Mononuclear cell (primary cell): ENCODE results near the gene POU5F1. TPM values are rescaled to one million over a fixed set of nuclear protein-coding genes. Genes with fewer than 3 reads are reported as not detected.
"Not testable (repeated sequence)": the region's sequence is repeated elsewhere in the genome, so short reads cannot be mapped to it uniquely, and the experiment has no call there.

Source experiments
- H3K27me3 ChIP-seq: 2 replicates; pipeline ENCODE4 v1.6.0; 2011; ENCODE audit warnings: low read length, control low read depth; ENCODE audit not compliant: insufficient read depth
- H3K4me1 ChIP-seq: 2 replicates; pipeline ENCODE4 v1.5.1; 2011; ENCODE audit warnings: mild to moderate bottlenecking, low read length, control low read depth; ENCODE audit not compliant: insufficient read depth
- H3K4me3 ChIP-seq: 2 replicates; pipeline ENCODE4 v1.5.1; 2011; ENCODE audit warnings: mild to moderate bottlenecking, low read length, moderate library complexity
- H3K9me3 ChIP-seq: 2 replicates; pipeline ENCODE4 v1.5.1; 2011; ENCODE audit warnings: low read depth, mild to moderate bottlenecking, control low read depth, low read length
- total RNA-seq: library from RNA; depleted of rRNA; stranded (reverse); fragments of >200 nt; gene quantifications from one replicate; pipeline ENCODE4 v1.2.3, GENCODE V29; 2012

Gene POU5F1
- total RNA-seq, 1 donor, result not detected

DNA sequence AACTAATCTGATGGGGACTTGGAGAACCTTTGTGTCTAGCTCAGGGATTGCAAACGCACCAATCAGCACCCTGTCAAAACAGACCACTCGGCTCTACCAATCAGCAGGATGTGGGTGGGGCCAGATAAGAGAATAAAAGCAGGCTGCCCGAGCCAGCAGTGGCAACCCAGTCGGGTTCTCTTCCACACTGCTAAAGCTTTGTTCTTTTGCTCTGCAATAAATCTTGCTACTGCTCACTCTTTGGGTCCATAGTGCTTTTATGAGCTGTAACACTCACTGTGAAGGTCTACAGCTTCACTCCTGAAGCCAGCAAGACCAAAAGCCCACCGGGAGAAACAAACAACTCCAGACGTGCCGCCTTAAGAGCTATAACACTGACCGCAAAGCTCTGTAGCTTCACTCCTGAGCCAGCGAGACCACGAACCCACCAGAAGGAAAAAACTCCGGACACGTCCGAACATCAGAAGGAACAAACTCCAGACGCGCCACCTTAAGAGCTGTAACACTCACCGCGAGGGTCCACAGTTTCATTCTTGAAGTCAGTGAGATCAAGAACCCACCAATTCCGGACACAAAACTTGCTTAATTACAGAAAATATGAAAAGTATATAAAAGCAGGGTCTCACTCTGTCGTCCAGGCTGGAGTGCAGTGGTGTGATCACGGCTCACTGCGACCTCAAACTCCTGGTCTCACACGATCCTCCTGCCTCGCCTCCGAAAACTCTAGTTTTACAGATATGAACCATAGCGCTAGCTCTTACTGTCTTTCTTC lies 26.0 kb upstream of the POU5F1 start:
- H3K9me3 ChIP-seq, H3K27me3 ChIP-seq: not testable (repeated sequence)
- peaks cover 51% of the 10 kb centered on the region for H3K4me1 ChIP-seq
- peak overlapping the region; percentile 98 for H3K4me3 ChIP-seq

DNA sequence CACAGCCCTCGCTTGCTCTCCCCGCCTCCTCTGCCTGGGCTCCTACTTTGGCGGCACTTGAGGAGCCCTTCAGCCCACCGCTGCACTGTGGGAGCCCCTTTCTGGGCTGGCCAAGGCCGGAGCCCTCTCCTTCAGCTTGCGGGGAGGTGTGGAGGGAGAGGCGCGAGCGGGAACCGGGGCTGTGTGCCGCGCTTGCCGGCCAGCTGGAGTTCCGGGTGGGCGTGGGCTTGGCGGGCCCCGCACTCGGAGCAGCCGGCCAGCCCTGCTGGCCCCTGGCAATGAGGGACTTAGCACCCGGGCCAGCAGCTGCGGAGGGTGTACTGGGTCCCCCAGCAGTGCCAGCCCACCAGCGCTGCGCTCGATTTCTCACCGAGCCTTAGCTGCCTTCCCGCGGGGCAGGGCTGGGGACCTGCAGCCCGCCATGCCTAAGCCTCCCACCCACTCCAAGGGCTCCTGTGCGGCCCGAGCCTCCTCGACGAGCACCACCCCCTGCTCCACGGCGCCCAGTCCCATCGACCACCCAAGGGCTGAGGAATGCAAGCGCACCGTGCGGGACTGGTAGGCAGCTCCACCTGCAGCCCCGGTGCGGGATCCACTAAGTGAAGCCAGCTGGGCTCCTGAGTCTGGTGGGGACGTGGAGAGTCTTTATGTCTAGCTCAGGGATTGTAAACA lies 25.0 kb upstream of the POU5F1 start:
- peaks cover 45% of the 10 kb centered on the region for H3K4me1 ChIP-seq
- H3K9me3 ChIP-seq, H3K27me3 ChIP-seq, H3K4me3 ChIP-seq: not testable (repeated sequence)

DNA sequence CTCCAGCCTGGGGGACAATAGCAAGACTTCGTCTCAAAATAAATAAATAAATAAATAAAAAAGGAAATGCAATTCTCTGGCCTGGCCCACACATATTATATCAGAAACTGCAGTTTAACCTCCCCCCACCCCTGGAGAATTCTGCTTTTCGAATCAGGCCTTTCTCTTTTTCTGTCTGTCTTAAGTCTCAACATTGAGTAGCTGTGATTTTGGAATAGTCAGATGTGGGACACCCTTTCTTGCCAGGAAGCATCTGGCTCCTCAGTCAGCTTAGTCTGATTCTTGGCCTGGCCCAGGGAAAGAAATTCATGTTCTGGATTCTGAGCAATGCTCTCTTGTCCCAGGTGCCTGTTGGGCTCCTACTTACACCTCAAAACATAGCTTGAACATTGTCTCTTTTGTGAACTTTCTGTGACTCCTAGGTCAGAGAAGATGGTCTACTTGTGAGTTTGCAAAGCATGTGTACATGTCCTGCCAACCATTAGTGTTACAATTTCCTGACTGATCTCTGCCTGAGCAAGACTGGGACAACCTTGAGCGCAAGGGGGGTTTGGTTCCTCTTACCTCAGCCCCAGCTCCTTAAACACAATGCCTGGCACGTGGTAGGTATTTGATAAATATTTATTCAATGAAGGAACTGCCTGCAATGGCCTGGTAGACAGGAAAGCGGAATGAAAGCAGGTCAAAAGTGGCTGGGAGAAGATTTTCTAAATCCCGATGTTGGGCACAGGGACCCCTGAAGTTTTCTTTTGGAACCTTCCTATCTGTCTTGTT lies 23.8 kb upstream of the POU5F1 start:
- H3K27me3 ChIP-seq, result no peaks in the 10 kb centered on the region
- peaks cover 33% of the 10 kb centered on the region for H3K4me1 ChIP-seq
- no peak overlapping the region for H3K4me3 ChIP-seq
- no peaks in the 10 kb centered on the region for H3K9me3 ChIP-seq

DNA sequence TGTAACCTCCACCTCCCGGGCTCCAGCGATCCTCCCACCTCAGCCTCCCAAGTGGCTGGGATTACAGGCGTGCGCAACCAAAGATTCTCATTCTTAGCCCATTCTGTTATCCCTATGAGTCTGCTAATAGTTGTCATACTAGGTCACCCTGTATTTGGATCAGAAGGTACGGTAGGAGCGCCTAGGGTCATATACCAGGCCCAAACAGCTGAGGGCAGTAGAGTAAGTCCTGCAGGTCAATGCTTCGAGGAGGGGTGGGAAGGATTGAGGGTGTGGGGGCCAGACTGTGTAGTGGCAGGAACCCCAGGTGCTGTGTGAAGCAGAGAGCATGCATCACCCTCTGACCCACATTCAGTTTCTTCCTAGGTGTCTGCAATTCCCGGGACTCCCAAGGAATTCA lies 22.7 kb upstream of the POU5F1 start:
- Histone ChIP-seq H3K4me1 (peaks cover 24% of the 10 kb centered on the region), H3K4me3 (no peak overlapping the region), H3K9me3 (no peaks in the 10 kb centered on the region), H3K27me3 (no peaks in the 10 kb centered on the region)

DNA sequence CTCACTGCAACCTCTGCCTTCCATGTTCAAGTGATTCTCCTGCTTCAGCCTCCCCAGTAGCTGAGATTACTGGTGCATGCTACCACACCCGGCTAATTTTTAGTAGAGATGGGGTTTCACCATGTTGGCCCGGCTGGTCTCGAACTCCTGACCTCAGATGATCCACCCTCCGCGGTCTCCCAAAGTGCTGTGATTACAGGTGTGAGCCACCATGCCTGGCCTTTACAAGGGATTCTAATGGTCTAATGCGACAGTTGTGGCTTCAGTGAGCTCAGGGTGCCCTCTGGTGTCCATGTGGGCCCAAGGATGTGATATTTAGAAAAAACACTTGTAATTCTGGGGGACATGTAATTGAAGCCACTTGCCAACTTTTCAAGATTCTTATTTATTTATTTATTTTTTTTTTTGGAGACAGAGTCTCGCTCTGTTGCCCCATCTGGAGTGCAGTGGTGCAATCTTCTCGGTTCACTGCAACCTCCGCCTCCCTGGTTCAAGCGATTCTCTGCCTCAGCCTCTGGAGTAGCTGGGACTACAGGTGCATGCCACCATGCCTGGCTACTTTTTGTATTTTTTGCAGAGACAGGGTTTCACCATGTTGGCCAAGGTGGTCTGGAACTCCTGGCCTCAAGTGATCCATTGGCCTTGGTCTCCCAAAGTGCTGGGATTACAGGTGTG lies 22.1 kb upstream of the POU5F1 start:
- H3K4me3 ChIP-seq, H3K9me3 ChIP-seq, H3K27me3 ChIP-seq: not testable (repeated sequence)
- H3K4me1 ChIP-seq, result peaks cover 24% of the 10 kb centered on the region

DNA sequence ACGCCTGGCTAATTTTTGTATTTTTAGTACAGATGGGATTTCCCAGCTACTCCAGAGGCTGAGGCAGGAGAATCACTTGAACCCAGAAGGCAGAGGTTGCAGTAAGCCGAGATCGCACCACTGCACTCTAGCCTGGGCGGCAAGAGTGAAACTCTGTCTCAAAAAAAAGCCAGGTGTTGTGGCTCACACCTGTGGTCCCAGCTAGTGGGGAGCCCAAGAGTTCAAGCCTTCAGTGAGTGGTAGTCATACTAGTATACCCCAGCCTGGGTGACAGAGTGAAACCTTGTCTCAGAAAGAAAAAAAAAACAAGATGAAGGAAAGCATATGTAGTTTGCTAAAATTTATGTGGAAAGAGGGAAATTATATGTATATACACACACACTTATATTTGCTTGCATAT lies 20.0 kb upstream of the POU5F1 start:
- H3K4me3 ChIP-seq, result no peak overlapping the region
- no peaks in the 10 kb centered on the region for H3K9me3 ChIP-seq
- no peaks in the 10 kb centered on the region for H3K27me3 ChIP-seq
- peaks cover 10% of the 10 kb centered on the region for H3K4me1 ChIP-seq

DNA sequence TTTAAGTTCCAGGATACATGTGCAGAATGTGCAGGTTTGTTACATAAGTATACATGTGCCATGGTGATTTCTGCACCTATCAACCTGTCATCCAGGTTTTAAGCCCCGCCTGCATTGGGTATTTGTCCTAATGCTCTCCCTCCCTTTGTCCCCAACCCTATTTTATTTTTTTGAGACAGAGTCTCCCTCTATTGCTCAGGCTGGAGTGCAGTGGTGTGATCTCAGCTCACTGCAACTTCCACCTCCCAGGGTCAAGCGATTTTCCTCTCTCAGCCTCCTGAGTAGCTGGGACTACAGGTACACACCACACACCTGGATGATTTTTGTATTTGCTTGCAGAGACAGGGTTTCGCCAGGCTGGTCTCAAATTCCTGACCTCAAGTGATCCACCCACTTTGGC lies 18.7 kb upstream of the POU5F1 start:
- not testable (repeated sequence) for H3K27me3 ChIP-seq, H3K9me3 ChIP-seq, H3K4me1 ChIP-seq, H3K4me3 ChIP-seq

DNA sequence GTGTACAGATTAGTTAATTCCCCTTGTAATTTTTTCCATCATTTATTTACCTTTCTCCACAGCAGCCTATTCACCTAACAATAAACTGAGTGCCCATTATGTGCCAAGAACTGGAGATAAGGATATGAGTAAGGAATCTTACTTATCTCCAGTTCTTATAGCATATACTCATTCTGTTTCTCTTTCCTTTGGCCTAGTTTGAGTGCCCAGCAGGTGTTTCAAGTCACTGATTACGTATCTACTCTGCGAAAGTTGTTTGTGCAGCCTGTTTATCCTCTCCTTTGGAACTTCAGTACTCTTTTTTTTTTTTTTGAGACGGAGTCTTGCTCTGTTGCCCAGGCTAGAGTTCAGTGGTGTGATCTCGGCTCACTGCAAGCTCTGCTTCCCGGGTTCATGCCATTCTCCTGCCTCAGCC lies 17.3 kb upstream of the POU5F1 start:
- no peak overlapping the region for H3K4me3 ChIP-seq
- H3K27me3 ChIP-seq, result no peaks in the 10 kb centered on the region
- no peaks in the 10 kb centered on the region for H3K4me1 ChIP-seq
- no peaks in the 10 kb centered on the region for H3K9me3 ChIP-seq

DNA sequence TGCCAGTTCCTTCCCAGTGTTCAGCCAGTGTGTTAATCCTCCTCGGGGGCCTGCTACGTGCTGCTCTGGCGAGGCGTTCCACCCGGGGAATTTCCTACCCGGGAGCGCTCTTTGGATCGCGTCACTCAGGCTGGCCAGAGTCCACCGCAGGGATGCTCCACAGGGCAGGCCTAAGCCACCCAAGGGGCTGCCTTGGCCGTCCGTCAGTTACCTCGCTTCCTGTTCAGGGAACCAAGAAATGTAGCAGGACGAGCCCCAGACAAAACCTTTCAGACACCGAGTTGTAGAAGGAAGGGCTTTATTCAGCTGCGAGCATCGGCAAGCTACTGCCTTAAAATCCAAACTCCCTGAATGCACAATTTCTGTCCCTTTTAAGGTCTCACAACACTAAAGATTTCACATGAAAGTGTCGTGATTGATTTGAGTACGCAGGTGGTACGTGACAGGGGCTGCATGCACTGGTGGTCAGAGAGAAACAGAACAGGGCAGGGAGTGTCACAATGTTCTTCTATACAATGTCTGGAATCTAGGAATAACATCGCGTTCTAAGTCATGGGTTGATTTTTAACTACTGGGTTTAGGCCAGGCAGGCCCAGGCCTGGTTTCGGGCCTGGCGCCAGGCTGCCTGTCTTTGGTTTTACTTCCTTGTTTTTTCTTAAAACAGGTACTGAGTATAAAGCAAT lies 15.7 kb upstream of the POU5F1 start:
- Histone ChIP-seq H3K4me1 (no peaks in the 10 kb centered on the region), H3K9me3 (no peaks in the 10 kb centered on the region), H3K4me3 (no peak overlapping the region), H3K27me3 (no peaks in the 10 kb centered on the region)

DNA sequence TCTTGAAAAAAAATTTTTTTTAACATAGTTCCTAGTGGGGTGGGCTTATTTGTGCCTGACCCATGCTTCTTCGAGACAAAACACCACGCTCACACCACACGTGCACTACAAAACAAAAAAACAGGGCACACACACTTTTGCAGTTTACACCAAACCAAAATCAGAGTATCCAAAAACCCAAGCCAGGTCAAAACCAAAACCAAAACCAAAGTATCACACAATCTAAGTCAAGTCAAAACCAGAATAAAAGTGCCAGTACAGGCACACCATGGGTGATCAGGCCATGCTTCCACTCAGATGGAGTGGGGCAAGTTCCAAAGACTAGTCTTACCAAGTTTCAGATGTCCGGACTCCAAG lies 15.2 kb upstream of the POU5F1 start:
- H3K27me3 ChIP-seq, H3K4me1 ChIP-seq, H3K9me3 ChIP-seq, H3K4me3 ChIP-seq: not testable (repeated sequence)

DNA sequence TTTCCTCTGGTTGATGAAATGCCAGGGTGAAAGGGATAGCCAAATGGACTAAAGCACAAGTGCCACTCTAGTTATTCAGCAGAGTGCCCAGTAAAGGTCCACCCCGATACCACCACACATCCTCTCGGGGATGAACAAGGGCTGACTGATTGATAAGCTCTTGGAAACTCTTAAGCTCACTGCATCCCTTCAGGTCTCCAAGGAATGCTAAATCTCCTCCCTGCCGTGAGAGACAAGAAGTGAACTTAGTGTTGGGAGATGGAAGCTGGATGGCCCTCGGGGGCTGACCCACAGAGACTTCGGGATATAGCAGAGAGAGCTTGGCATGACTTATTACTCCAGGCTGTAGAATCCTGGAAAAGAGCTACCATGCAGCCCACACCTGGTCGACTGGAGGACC lies 13.4 kb upstream of the POU5F1 start:
- not testable (repeated sequence) for H3K9me3 ChIP-seq, H3K4me3 ChIP-seq, H3K27me3 ChIP-seq, H3K4me1 ChIP-seq

DNA sequence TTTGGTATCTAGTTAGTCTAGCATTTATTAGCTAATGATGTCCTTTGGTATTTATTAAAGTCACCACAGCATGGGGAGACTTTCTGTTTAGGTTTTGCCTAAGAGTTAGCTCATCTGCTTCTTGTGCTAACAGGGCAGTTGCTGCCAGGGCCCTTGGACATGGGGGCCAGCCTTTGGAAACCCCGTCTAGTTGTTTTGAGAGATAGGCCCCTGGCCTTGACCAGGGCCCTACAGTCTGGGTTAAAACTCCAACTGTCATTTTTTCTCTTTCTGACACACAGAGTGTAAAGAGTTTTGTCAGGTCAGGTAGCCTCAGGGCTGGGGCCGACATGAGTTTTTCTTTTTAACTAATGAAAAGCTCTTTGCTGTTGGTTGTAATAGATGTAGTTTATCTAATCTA lies 12.8 kb upstream of the POU5F1 start:
- not testable (repeated sequence) for H3K4me3 ChIP-seq, H3K4me1 ChIP-seq, H3K27me3 ChIP-seq, H3K9me3 ChIP-seq

DNA sequence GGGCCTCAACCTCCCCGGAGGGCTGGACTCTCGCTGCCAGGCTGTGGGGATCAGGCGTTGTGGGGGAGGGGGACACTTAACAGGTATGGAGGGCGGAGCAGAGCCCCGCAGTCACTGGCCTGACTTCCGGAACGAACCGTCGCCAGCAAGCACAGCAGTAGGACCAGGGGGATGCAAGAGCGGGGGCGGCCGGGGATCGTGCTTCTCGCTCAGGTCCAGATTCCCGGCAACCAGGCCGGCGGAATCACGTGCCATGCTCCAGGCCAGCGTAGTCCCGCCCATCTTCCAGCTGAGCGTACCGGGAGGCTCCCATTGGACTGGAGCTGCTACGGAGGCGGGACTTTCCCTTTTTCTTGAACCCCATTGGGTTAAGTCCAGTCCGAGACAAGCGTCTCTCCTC lies 10.0 kb upstream of the POU5F1 start:
- Histone ChIP-seq H3K9me3 (no peaks in the 10 kb centered on the region), H3K4me1 (no peaks in the 10 kb centered on the region), H3K4me3 (peak overlapping the region; percentile 30), H3K27me3 (no peaks in the 10 kb centered on the region)

DNA sequence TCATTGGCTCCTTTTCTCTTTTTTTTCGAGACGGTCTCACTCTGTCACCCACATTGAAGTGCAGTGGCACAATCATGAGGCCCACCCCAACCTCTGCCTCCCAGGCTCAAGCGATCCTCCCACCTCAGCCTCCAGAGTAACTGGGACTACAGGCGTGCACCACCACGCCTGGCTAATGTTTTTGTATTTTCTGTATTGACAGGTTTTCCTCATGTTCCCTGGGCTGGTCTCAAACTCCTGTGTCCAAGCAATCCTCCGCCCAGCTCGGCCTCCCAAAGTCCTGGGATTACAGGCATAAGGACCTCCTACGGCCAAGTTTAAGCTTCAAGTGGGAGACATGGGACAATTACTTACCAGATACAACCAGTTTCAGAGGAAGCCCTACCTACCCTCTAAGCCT lies 9.4 kb upstream of the POU5F1 start:
- no peaks in the 10 kb centered on the region for H3K27me3 ChIP-seq
- no peak overlapping the region for H3K4me3 ChIP-seq
- no peaks in the 10 kb centered on the region for H3K9me3 ChIP-seq
- H3K4me1 ChIP-seq, result no peaks in the 10 kb centered on the region

DNA sequence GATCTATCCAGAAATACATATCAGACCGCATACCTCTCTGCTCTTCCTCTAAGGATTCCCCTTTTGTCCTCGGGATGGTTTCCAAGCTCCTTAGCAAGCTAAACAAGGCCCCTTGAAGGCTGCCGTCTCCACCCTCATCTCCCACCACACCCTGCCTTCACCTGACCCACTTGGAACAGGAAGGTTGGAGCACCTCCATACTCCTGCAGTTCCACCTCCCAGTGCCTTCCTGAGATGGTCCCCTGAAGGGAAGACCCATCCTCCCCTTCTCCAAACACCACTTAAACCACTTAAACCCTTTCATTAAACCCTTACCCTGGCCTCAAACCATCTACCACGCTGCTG lies 8.5 kb upstream of the POU5F1 start:
- no peaks in the 10 kb centered on the region for H3K4me1 ChIP-seq
- no peaks in the 10 kb centered on the region for H3K27me3 ChIP-seq

More for the DNA sequence above, 8.5 kb upstream of the POU5F1 start:
- Histone ChIP-seq H3K9me3 (no peaks in the 10 kb centered on the region), H3K4me3 (no peak overlapping the region)
